ENCODE measurements around the gene SLC44A1.

DNA sequence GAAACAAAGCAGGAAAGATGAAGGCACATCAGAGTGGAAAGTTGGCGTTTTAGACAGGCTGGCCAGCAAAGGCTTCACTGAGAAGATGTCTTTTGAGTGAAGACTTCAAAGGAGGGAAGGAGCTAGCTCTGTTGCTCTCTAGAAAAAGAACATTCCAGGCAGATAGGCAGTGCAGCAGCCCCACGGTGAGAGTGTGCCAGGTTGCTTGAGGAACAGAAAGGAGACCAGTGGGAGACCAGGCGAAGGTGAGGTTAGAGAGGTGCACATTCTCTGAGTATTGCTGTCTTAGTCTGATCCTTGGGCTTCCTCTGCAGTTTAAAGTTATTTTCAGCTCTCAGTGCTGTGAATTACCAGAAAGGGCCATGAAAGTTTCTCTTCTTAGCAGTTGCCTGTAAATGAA lies 83.8 kb downstream of the SLC44A1 start:
- TF ChIP-seq POLR2A (IDR thresholded peaks at IDR 0.05), result no peak
- TF ChIP-seq, protein P1, sequence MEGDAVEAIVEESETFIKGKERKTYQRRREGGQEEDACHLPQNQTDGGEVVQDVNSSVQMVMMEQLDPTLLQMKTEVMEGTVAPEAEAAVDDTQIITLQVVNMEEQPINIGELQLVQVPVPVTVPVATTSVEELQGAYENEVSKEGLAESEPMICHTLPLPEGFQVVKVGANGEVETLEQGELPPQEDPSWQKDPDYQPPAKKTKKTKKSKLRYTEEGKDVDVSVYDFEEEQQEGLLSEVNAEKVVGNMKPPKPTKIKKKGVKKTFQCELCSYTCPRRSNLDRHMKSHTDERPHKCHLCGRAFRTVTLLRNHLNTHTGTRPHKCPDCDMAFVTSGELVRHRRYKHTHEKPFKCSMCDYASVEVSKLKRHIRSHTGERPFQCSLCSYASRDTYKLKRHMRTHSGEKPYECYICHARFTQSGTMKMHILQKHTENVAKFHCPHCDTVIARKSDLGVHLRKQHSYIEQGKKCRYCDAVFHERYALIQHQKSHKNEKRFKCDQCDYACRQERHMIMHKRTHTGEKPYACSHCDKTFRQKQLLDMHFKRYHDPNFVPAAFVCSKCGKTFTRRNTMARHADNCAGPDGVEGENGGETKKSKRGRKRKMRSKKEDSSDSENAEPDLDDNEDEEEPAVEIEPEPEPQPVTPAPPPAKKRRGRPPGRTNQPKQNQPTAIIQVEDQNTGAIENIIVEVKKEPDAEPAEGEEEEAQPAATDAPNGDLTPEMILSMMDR (IDR thresholded peaks at IDR 0.05), result no peak
